ENCODE results near the gene STMN1. TPM values are rescaled to one million over a fixed set of nuclear protein-coding genes. Genes with fewer than 3 reads are reported as not detected.

STMN1 gene
- total and polyA plus RNA-seq, 2 of the 8 experiments (the other 6 are each of a cell fraction or from before 2014, with no cell fraction given) = 116 to 564 TPM

GRCh38 chr1:25898223-25899015 lies 7.8 kb downstream of the STMN1 start (continued):
- TF ChIP-seq CHD7 (IDR thresholded peaks at IDR 0.05; ENCODE audit: insufficient replicate concordance, low read length) (no peak), GABPA (IDR thresholded peaks at IDR 0.05; ENCODE audit: borderline replicate concordance, insufficient read depth, low read length) (no peak), E2F6 (IDR thresholded peaks at IDR 0.05) (no peak), POU5F1 (IDR thresholded peaks at IDR 0.05; ENCODE audit: low read depth, low read length) (no peak), EP300 (IDR thresholded peaks at IDR 0.05; ENCODE audit: borderline replicate concordance in 1 of 2, low read depth in 2 of 2, low read length in 2 of 2) (no peak), EGR1 (IDR thresholded peaks at IDR 0.05; ENCODE audit: borderline replicate concordance, low read depth, low read length) (no peak), CREB1 (IDR thresholded peaks at IDR 0.05) (no peak), POLR2A (IDR thresholded peaks at IDR 0.05; ENCODE audit: control extremely low read depth in 1 of 2, low read depth in 2 of 2, low read length in 2 of 2) (no peak)

Data from H1 (cell line).